ENCODE measurements around the gene NDUFB11.

DNA sequence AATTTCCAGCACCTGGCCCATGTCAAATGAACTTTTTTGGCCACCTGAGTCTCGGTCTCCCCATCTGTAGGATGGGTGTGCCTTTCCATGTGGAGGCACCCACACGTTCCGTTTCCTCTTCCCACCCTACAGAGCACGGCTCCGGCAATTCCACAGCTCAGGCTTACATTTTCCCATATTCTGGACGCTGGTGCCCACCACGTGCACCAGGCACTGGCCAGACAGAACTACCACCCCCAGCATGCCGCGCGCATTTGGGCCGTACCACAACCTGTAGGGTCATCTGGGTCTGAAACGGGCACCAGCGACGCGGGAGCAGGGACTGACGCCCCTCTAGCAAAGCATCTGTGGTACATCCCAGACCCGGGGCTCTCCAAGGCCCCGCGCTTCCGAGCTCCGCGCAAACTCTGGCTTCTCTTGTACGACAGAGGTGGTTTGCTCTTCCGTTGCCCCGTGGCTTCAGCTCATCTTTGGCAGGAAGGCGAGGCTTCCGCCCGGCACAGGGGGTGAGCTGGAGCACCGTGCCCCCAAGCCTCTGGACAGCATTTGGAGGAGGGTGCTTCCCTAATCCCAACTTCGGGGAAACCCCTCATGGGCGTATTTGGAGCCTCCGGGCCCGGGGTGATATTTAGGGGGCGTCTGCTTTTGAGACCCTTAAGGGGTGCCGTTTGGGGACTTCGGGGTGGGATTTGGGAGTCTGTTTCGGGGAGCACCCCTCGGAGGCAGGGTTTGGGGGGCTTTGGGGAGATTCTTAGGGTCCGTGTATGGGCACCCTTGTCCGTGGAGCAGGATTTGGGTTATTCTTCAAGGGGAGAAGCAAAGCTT lies 46.2 kb upstream of the NDUFB11 start:
- TF ChIP-seq, protein P1, sequence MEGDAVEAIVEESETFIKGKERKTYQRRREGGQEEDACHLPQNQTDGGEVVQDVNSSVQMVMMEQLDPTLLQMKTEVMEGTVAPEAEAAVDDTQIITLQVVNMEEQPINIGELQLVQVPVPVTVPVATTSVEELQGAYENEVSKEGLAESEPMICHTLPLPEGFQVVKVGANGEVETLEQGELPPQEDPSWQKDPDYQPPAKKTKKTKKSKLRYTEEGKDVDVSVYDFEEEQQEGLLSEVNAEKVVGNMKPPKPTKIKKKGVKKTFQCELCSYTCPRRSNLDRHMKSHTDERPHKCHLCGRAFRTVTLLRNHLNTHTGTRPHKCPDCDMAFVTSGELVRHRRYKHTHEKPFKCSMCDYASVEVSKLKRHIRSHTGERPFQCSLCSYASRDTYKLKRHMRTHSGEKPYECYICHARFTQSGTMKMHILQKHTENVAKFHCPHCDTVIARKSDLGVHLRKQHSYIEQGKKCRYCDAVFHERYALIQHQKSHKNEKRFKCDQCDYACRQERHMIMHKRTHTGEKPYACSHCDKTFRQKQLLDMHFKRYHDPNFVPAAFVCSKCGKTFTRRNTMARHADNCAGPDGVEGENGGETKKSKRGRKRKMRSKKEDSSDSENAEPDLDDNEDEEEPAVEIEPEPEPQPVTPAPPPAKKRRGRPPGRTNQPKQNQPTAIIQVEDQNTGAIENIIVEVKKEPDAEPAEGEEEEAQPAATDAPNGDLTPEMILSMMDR (conservative IDR thresholded peaks at IDR 0.05) = no peak
- no peak for TF ChIP-seq ZFX (IDR thresholded peaks at IDR 0.05)

Measured in C4-2B (cell line).